Measurements from ENCODE around the gene IQSEC3.
"Not testable (repeated sequence)": the region's sequence is repeated elsewhere in the genome, so short reads cannot be mapped to it uniquely, and the experiment has no call there.

Gene IQSEC3

GRCh38 chr12:113347-113746 lies 46.8 kb downstream of the IQSEC3 start:
- DNase-seq: no peak

GRCh38 chr12:114626-115211 lies 48.2 kb downstream of the IQSEC3 start:
- DNase-seq: no peak

- DNase-seq: no peak
These were observed 49.0 kb downstream of the IQSEC3 start for GRCh38 chr12:115518-115917.

- DNase-seq: no peak
These were observed 49.7 kb downstream of the IQSEC3 start for GRCh38 chr12:115960-116915.

GRCh38 chr12:117311-117710 lies 50.7 kb downstream of the IQSEC3 start:
- DNase-seq: no peak

GRCh38 chr12:117816-118345 lies 51.3 kb downstream of the IQSEC3 start:
- DNase-seq: no peak

GRCh38 chr12:118591-118990 lies 52.0 kb downstream of the IQSEC3 start:
- DNase-seq: no peak

GRCh38 chr12:120951-121350 lies 54.4 kb downstream of the IQSEC3 start:
- no peak for DNase-seq

- no peak for DNase-seq
These were observed 55.1 kb downstream of the IQSEC3 start for GRCh38 chr12:121647-122046.

- DNase-seq: no peak
These were observed 58.5 kb downstream of the IQSEC3 start for GRCh38 chr12:125075-125474.

GRCh38 chr12:125566-125965 lies 59.0 kb downstream of the IQSEC3 start:
- DNase-seq: no peak

GRCh38 chr12:128079-128478 lies 61.5 kb downstream of the IQSEC3 start:
- no peak for DNase-seq

GRCh38 chr12:129001-129400 lies 62.4 kb downstream of the IQSEC3 start:
- DNase-seq: no peak

- DNase-seq: no peak
These were observed 64.0 kb downstream of the IQSEC3 start for GRCh38 chr12:130519-130918.

GRCh38 chr12:131008-131407 lies 64.4 kb downstream of the IQSEC3 start:
- DNase-seq: no peak

- DNase-seq: no peak
These were observed 65.3 kb downstream of the IQSEC3 start for GRCh38 chr12:131732-132495.

GRCh38 chr12:133616-134232 lies 67.2 kb downstream of the IQSEC3 start:
- DNase-seq: not testable (repeated sequence)

- DNase-seq: no peak
These were observed 68.6 kb downstream of the IQSEC3 start for GRCh38 chr12:135138-135537.

- DNase-seq: no peak
These were observed 71.8 kb downstream of the IQSEC3 start for GRCh38 chr12:138171-138897.

- peak; percentile 3 for DNase-seq
These were observed 72.4 kb downstream of the IQSEC3 start for GRCh38 chr12:138898-139534.

- DNase-seq: no peak
These were observed 73.0 kb downstream of the IQSEC3 start for GRCh38 chr12:139585-139984.

GRCh38 chr12:140162-140561 lies 73.6 kb downstream of the IQSEC3 start:
- no peak for DNase-seq
